ENCODE data around the gene PRKCH. TPM values are rescaled to one million over a fixed set of nuclear protein-coding genes. Genes with fewer than 3 reads are reported as not detected.

The PRKCH gene
- total RNA-seq, 1 donor from 2014 or later: 18.4 TPM

GRCh38 chr14:61428261-61428660 lies 106.9 kb downstream of the PRKCH start:
- Histone ChIP-seq H3K4me1 (peaks cover 44% of the 10 kb centered on the region), H3K27me3 (ENCODE audit: low read depth) (no peaks in the 10 kb centered on the region), H3K36me3 (no peaks in the 10 kb centered on the region), H3K4me3 (no peak overlapping the region), H3K27ac (replicated peaks) (peak overlapping the region; percentile 47), H3K9me3 (replicated peaks) (peaks cover 4% of the 10 kb centered on the region)
- no peak for DNase-seq
- no peak for TF ChIP-seq CTCF (IDR thresholded peaks at IDR 0.05; ENCODE audit: borderline replicate concordance)
- intact Hi-C loops (cut with micrococcal nuclease): no loop called here

GRCh38 chr14:61429316-61429715 lies 107.9 kb downstream of the PRKCH start:
- Histone ChIP-seq H3K27me3 (ENCODE audit: low read depth) (no peaks in the 10 kb centered on the region), H3K4me1 (peaks cover 54% of the 10 kb centered on the region), H3K36me3 (no peaks in the 10 kb centered on the region), H3K27ac (replicated peaks) (peak overlapping the region; percentile 47), H3K4me3 (no peak overlapping the region), H3K9me3 (replicated peaks) (peaks cover 4% of the 10 kb centered on the region)
- intact Hi-C loops (cut with micrococcal nuclease): no loop called here
- DNase-seq: no peak
- TF ChIP-seq CTCF (IDR thresholded peaks at IDR 0.05; ENCODE audit: borderline replicate concordance): no peak

DNA sequence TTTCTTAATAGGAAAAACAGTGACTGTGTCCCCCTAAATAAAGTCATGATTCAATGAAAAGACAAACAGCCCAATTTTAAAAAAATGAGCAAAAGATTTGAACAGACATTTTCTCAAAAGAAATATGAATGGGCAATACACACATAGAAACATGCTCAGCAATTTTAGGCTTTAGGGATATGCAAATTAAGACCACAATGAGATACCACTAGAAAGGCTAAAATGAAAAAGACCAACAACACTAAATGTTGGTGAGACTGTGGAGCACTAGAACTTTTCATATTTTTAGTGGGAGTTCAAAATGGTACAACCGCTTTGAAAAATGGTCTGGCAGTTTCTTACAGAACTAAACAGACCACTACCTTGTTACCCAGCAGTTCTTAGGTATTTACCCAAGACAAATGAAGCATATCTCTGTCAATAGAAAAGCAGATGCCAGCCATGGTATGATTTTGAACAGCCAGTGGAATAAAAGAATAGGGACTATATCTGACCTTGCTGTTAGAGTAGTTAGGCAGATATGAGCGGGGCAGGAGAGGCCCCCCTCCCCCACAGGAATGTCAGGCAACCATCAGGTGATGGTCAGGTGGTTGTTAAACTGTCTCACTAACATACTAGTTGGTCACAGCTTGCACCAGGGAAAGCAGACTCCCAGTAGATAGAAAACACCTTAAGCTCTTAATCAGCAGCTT lies 108.8 kb downstream of the PRKCH start:
- H3K4me3 ChIP-seq: no peak overlapping the region
- H3K27me3 ChIP-seq (ENCODE audit: low read depth): no peaks in the 10 kb centered on the region
- no peak for TF ChIP-seq CTCF (IDR thresholded peaks at IDR 0.05; ENCODE audit: borderline replicate concordance)
- peaks cover 62% of the 10 kb centered on the region for H3K4me1 ChIP-seq
- intact Hi-C loops (cut with micrococcal nuclease): no loop called here
- H3K9me3 ChIP-seq (replicated peaks): peaks cover 4% of the 10 kb centered on the region
- no peaks in the 10 kb centered on the region for H3K36me3 ChIP-seq
- no peak for DNase-seq
- no peak overlapping the region for H3K27ac ChIP-seq (replicated peaks)

DNA sequence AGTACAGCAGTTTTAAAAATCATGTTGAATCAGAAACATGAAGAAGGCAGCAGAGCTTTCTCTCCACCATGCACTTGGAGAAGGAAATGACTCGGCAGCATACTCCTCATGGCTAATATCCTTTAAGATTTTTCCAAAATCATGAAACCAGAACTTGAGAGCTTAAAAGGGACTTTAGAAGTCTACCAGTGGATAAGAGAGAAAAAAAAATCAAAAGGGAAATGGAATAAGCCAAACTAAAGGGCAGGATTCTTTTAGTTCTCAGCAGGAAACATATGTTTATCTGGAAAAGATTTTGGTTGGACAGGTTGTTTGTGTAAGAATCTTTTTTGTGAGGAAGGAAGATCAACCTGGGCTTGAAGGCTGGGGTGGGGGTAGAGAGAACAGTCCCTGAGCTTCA lies 111.8 kb downstream of the PRKCH start:
- Histone ChIP-seq H3K36me3 (no peaks in the 10 kb centered on the region), H3K4me3 (no peak overlapping the region), H3K27me3 (ENCODE audit: low read depth) (no peaks in the 10 kb centered on the region), H3K4me1 (peaks cover 79% of the 10 kb centered on the region), H3K9me3 (replicated peaks) (peaks cover 4% of the 10 kb centered on the region), H3K27ac (replicated peaks) (peak overlapping the region; percentile 60)
- intact Hi-C loops (cut with micrococcal nuclease): no loop called here
- no peak for TF ChIP-seq CTCF (IDR thresholded peaks at IDR 0.05; ENCODE audit: borderline replicate concordance)
- DNase-seq: no peak

DNA sequence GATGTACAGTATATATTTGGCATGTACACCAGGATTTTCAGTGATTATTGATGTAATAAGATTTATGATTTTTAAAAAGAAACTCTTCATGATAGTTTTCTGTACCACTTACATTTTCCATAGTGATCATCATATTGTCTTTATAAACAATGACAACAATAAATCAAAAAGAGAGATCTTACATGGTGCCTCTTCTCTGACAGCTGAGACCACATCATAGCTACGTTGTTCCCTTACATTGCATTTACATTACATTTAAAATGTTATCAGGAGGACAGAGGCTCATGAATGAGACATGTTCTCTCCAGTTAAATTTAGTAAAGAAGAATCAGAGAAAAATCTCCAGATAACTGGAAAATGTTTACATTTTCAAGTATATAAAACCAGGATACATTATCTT lies 112.4 kb downstream of the PRKCH start:
- Histone ChIP-seq H3K9me3 (replicated peaks) (peaks cover 4% of the 10 kb centered on the region), H3K27me3 (ENCODE audit: low read depth) (no peaks in the 10 kb centered on the region), H3K36me3 (no peaks in the 10 kb centered on the region), H3K4me3 (no peak overlapping the region), H3K4me1 (peaks cover 79% of the 10 kb centered on the region), H3K27ac (replicated peaks) (peak overlapping the region; percentile 60)
- intact Hi-C loops (cut with micrococcal nuclease): no loop called here
- DNase-seq: no peak
- no peak for TF ChIP-seq CTCF (IDR thresholded peaks at IDR 0.05; ENCODE audit: borderline replicate concordance)

Data from left ventricle myocardium inferior (tissue), 1 donor.